ENCODE results near the gene DGKD.
A peak's percentile ranks its signal among the peaks of the same experiment; 100 is the strongest.

DGKD gene

DNA sequence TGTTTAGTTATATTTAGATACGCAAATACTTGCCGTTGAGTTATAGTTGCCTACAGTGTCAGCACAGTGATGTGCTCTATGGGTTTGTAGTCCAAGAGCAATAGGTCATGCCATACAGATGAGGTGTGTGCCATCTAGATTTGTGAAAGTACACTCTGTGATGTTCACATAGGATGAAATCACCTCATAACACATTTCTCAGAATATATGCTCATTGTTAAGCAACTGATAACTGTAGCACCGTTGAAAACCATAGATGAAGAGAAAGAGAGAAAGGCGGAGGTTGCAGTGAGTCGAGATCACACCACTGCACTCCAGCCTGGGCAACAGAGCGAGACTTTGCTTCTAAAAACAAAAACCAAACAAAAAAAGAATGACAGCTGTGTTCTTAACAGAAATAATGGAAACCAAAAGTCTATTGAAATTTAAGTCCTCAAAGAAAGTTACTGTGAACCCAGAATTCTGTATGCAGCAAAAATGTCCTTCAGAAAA lies 9.5 kb downstream of the DGKD start:
- Histone ChIP-seq H3K4me3 (ENCODE audit: insufficient read depth, low read length, poor library complexity, severe bottlenecking) (peak overlapping the region; percentile 2), H3K4me2 (ENCODE audit: low read depth, low read length, poor library complexity, severe bottlenecking) (peak overlapping the region; percentile 53), H3K9ac (ENCODE audit: low read length) (no peak overlapping the region), H3K9me3 (ENCODE audit: insufficient read depth, low read length) (peaks cover 11% of the 10 kb centered on the region; the same call in 1 of the 2 replicates), H3K36me3 (ENCODE audit: low read length) (peaks cover 24% of the 10 kb centered on the region), H3K79me2 (ENCODE audit: insufficient read depth, low read length) (peaks cover 19% of the 10 kb centered on the region; the same call in 1 of the 2 replicates), H3K27ac (ENCODE audit: low read depth, low read length) (peak overlapping the region; percentile 81), H3F3A (ENCODE audit: insufficient read depth) (peaks cover 10% of the 10 kb centered on the region), H4K20me1 (ENCODE audit: low read depth, low read length) (no peaks in the 10 kb centered on the region), H3K27me3 (ENCODE audit: low read length) (no peaks in the 10 kb centered on the region), H2AFZ (ENCODE audit: low read depth, low read length, severe bottlenecking) (no peak overlapping the region), H3K9me2 (replicated peaks; ENCODE audit: insufficient read depth, low read length) (no peaks in the 10 kb centered on the region)
- no peak for TF ChIP-seq EZH2phosphoT487 (conservative IDR thresholded peaks at IDR 0.05; ENCODE audit: low read length)
- TF ChIP-seq, protein P1, sequence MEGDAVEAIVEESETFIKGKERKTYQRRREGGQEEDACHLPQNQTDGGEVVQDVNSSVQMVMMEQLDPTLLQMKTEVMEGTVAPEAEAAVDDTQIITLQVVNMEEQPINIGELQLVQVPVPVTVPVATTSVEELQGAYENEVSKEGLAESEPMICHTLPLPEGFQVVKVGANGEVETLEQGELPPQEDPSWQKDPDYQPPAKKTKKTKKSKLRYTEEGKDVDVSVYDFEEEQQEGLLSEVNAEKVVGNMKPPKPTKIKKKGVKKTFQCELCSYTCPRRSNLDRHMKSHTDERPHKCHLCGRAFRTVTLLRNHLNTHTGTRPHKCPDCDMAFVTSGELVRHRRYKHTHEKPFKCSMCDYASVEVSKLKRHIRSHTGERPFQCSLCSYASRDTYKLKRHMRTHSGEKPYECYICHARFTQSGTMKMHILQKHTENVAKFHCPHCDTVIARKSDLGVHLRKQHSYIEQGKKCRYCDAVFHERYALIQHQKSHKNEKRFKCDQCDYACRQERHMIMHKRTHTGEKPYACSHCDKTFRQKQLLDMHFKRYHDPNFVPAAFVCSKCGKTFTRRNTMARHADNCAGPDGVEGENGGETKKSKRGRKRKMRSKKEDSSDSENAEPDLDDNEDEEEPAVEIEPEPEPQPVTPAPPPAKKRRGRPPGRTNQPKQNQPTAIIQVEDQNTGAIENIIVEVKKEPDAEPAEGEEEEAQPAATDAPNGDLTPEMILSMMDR (IDR thresholded peaks at IDR 0.05; ENCODE audit: insufficient read depth, low read length, poor library complexity, severe bottlenecking), result no peak

DNA sequence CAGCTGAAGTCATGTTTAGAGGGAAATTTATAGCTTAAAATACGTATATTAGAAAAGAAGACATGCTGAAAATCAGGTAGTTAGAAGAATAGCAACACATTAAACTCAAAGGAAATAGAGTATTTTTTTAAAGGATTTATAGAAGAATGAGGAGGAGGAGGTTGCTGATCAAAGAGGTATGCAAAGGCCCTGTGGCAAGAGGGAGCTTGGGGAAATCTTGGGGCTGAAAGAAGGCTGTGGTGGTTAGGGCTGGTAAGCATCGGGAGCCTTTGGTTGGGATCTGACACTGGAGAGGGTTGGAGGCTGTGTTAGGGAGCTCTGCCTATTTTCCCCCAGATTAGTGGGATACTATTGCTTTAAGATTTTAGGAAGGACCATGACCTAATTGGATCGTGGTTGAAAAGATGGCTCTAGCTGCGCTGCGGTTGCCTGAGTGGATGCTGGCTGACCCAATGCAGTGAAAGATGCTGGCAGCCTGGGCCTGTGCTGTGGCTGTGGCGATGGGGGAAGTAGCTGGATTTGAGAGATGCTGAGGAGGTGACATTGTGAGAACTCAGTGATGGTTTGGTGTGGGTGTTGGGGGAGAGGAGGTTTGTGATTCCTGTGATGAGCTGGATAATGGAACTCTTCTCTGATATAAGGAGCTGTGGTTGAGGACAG lies 11.7 kb downstream of the DGKD start:
- H3K4me2 ChIP-seq (ENCODE audit: low read depth, low read length, poor library complexity, severe bottlenecking), result no peak overlapping the region

DNA sequence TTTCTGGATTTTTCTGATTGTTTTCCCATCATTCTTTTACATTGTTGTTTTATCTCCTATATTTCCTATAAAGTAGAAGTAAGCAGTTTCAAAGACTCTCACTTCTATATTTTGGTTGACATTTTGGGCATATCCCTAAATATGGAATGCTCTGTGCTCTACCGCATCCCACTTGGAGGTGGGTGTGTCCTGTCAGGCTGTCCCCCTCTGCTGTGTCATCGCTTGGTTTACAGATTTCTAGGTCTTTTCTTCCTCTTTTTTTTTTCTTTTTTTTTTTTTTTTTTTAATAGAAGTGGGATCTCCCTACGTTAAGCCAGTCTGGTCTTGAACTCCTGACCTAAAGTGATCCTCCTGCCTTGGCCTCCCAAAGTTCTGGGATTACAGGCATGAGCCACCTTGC lies 13.3 kb downstream of the DGKD start:
- H3K9me2 ChIP-seq (replicated peaks; ENCODE audit: insufficient read depth, low read length), result no peaks in the 10 kb centered on the region
- H3K27ac ChIP-seq (ENCODE audit: low read depth, low read length), result no peak overlapping the region
- no peak for TF ChIP-seq EZH2phosphoT487 (conservative IDR thresholded peaks at IDR 0.05; ENCODE audit: low read length)
- TF ChIP-seq, protein P1 (IDR thresholded peaks at IDR 0.05; ENCODE audit: insufficient read depth, low read length, poor library complexity, severe bottlenecking), result no peak
- no peaks in the 10 kb centered on the region for H3K79me2 ChIP-seq (ENCODE audit: insufficient read depth, low read length)
- H3K27me3 ChIP-seq (ENCODE audit: low read length), result no peaks in the 10 kb centered on the region
- H3K9me3 ChIP-seq (ENCODE audit: insufficient read depth, low read length), result peaks cover 11% of the 10 kb centered on the region; the same call in 1 of the 2 replicates
- no peaks in the 10 kb centered on the region for H4K20me1 ChIP-seq (ENCODE audit: low read depth, low read length)
- no peak overlapping the region for H3K4me2 ChIP-seq (ENCODE audit: low read depth, low read length, poor library complexity, severe bottlenecking)
- H3K36me3 ChIP-seq (ENCODE audit: low read length), result peaks cover 19% of the 10 kb centered on the region
- no peak overlapping the region for H2AFZ ChIP-seq (ENCODE audit: low read depth, low read length, severe bottlenecking)
- no peak overlapping the region for H3K4me3 ChIP-seq (ENCODE audit: insufficient read depth, low read length, poor library complexity, severe bottlenecking)
- H3K9ac ChIP-seq (ENCODE audit: low read length), result no peak overlapping the region
- peaks cover 10% of the 10 kb centered on the region for H3F3A ChIP-seq (ENCODE audit: insufficient read depth)

More for the DNA sequence above, 11.7 kb downstream of the DGKD start:
- H3K27ac ChIP-seq (ENCODE audit: low read depth, low read length), result no peak overlapping the region
- no peak overlapping the region for H3K4me3 ChIP-seq (ENCODE audit: insufficient read depth, low read length, poor library complexity, severe bottlenecking)
- H3K9me3 ChIP-seq (ENCODE audit: insufficient read depth, low read length), result peaks cover 11% of the 10 kb centered on the region; the same call in 1 of the 2 replicates
- no peak overlapping the region for H2AFZ ChIP-seq (ENCODE audit: low read depth, low read length, severe bottlenecking)
- no peak for TF ChIP-seq EZH2phosphoT487 (conservative IDR thresholded peaks at IDR 0.05; ENCODE audit: low read length)
- TF ChIP-seq, protein P1 (IDR thresholded peaks at IDR 0.05; ENCODE audit: insufficient read depth, low read length, poor library complexity, severe bottlenecking), result no peak
- peaks cover 19% of the 10 kb centered on the region for H3K36me3 ChIP-seq (ENCODE audit: low read length)
- peaks cover 10% of the 10 kb centered on the region for H3F3A ChIP-seq (ENCODE audit: insufficient read depth)
- 0 out of 2 replicates have a peak, but pooled peaks cover 9% of the 10 kb centered on the region for H3K79me2 ChIP-seq (ENCODE audit: insufficient read depth, low read length)
- no peak overlapping the region for H3K9ac ChIP-seq (ENCODE audit: low read length)
- H3K27me3 ChIP-seq (ENCODE audit: low read length), result no peaks in the 10 kb centered on the region
- H4K20me1 ChIP-seq (ENCODE audit: low read depth, low read length), result no peaks in the 10 kb centered on the region
- H3K9me2 ChIP-seq (replicated peaks; ENCODE audit: insufficient read depth, low read length), result no peaks in the 10 kb centered on the region
